ENCODE results near the gene BCL2L13.

DNA sequence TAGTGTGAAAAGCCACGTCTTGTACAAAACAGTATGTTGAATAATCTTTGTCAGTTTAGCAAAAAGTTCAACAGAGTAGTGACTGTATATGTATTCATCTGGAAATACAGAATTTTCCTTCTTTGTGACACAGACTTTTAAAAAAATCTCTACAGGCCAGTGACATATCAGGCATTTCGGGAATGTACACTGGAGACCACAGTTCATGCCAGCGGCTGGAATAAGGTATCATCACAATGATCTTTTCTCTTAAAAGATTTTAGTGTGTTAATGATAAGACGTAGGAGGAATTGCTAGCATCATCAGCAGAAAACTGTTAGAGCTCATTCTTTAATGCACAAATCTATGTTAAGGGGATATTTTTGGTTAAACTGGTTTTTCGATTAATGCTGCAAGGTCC is 57.4 kb downstream of the BCL2L13 start:
- TF ChIP-seq, protein P1, sequence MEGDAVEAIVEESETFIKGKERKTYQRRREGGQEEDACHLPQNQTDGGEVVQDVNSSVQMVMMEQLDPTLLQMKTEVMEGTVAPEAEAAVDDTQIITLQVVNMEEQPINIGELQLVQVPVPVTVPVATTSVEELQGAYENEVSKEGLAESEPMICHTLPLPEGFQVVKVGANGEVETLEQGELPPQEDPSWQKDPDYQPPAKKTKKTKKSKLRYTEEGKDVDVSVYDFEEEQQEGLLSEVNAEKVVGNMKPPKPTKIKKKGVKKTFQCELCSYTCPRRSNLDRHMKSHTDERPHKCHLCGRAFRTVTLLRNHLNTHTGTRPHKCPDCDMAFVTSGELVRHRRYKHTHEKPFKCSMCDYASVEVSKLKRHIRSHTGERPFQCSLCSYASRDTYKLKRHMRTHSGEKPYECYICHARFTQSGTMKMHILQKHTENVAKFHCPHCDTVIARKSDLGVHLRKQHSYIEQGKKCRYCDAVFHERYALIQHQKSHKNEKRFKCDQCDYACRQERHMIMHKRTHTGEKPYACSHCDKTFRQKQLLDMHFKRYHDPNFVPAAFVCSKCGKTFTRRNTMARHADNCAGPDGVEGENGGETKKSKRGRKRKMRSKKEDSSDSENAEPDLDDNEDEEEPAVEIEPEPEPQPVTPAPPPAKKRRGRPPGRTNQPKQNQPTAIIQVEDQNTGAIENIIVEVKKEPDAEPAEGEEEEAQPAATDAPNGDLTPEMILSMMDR (IDR thresholded peaks at IDR 0.05), result no peak
- no peak for TF ChIP-seq POLR2A (IDR thresholded peaks at IDR 0.05)

Measured in right lobe of liver (tissue), 4 donors.